ENCODE results near the gene KLHL33.
"Not testable (repeated sequence)": the region's sequence is repeated elsewhere in the genome, so short reads cannot be mapped to it uniquely, and the experiment has no call there.

KLHL33 gene

DNA sequence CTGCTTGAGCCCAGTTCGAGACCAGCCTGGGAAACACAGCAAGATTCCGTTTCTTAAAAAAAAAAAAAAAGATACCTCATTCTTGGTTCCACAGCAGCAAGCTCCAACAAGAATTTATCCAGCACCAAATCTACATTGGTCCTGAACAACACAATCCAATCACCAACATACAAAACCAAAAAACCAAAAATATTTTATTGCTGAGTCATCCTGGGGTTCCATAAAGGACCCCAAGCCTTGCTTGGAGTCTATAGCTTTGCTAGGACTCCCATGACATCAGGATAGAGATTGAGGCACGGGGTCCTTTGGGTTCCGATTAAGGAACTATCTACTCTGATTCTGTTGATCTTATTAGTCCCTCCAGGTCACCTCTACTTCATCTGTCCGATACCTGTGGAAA is 10.9 kb upstream of the KLHL33 start:
- no peak for DNase-seq

DNA sequence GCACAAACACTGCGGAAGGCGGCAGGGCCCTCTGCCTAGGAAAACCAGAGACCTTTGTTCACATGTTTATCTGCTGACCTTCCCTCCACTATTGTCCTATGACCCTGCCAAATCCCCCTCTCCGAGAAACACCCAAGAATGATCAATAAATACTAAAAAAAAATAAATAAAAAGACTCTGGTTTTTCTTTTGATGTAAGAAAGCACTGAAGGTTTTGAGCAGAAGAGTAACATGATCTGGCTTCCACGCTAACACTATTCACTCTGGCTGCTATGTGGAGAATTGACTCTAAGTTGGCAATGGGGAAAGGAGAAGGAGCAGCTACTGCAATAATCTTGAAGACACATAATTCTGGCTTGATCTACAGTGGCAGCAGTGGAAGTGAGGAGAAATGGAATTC is 7.7 kb upstream of the KLHL33 start:
- not testable (repeated sequence) for DNase-seq

GRCh38 chr14:20441461-20441860 is 5.5 kb upstream of the KLHL33 start:
- DNase-seq = no peak

DNA sequence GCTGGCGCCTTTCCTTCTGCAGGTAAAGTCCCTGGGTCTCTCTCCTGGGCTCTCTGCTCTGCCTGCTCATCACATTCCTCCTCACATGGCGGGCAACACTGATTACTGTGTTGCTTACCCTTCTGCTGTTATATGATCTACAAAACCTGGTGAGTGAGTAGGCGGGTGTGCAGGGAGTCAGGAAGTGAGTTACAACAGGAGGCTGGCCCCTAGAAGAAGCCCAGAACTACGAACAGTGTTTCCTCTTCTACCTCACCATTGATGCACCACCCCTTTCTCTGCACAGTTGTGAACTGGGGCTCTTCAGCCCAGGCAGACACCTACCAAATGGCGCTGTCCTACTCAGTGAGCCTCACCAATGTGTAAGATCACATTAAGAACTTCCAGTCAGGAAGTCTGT is 4.9 kb upstream of the KLHL33 start:
- DNase-seq = peak; percentile 18

DNA sequence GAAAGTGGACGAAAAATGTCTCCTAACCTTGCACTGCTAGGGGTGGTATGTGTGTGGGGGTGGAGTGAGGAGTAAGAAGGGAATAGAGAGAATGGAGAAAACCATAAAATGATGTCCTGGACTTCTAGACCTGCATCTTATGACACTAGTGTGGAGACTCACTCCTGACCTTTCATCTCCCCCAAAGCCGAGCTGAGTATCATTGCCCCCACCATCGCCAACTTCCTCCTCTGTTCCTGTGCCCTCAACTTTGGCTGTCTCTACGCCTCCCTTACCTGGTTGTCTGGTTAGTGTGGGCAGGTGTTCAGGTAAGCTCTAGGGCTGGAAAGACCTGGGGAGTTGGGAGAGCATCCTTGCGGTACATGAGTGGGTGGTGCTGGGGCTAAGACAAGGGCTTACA is 4.5 kb upstream of the KLHL33 start:
- DNase-seq = no peak

DNA sequence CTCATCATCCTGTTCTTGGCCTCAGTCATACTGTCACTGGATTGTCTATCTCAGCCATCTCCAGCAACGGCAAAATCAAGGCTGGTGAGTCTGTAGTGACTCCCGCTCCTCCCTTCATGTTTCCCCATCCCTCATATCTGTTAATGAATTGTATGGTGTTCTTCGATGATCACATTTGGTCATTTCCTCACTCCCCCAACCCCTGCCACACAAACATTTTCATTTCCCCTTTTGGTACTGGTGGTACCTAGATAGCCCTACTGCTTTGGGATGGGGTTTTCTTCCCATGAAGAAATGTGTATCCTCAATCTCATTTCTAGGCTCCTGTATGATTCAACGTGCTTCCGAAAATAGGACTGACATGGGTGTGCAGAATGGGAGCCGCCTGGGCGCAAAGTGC is 2.7 kb upstream of the KLHL33 start:
- DNase-seq = no peak

DNA sequence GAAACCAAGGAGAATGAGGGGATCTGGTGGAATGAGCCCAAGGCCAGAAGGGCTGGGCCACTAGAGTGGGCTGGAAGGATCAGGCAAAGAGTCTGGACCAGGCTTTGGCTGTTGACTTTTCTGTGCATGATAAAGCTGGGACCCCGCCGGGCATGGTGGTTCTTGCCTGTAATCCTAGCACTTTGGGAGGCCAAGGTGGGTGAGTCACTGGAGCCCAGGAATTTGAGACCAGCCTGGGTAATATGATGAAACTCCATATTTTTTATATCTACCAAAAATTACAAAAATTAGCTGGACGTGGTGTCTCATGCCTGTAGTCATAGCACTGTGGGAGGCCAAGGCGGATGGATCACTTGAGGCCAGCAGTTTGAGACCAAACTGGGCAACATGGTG is 393 bp upstream of the KLHL33 start:
- no peak for DNase-seq

DNA sequence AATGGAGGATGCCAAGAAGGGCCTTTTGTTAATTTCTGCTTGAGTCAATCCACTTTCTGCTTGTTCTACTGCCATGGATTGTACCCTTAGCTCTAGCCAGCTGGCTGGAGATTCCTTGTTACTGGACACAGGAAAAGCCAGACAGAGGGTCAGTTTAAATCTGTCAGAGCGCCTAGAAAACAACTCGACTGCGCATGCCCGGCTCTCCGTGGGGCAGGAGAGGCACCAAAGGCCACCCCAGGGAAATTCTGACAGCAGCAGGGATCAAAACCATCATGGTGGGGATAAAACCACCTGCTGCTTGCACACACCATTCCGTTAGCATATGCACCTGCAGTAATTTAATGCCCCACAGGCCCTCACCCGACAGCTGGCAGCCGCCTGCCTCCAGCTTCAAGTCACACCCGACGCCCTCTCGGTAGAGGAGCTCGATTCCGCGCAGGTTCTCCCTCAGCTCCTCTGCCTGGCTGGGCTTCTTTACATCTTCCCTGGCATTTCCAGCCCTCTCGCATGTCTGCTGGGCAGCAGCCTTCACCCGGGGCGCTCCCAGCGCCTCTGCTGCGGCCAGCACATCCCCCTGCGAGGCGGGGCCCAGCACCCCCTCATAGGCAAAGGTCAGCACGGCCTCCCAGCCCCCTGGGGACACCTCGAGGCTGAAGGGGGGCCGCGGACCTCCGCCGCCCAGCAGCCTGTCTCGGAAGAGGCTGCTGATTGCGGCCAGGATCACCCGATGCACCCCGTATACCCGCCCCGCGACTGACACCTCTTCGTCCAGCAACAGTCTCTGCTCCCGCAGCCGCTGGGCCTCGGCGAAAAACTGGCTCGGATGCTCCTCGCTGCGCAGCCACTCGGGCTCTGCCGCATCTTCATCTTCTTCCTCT is 1.0 kb downstream of the KLHL33 start:
- DNase-seq = no peak

GRCh38 chr14:20429801-20430669 is 5.9 kb downstream of the KLHL33 start:
- no peak for DNase-seq

GRCh38 chr14:20428802-20429201 is 7.2 kb downstream of the KLHL33 start:
- no peak for DNase-seq

GRCh38 chr14:20428010-20428365 is 8.0 kb downstream of the KLHL33 start:
- DNase-seq = no peak

- DNase-seq = peak; percentile 6
Observed at GRCh38 chr14:20427231-20428009, 8.5 kb downstream of the KLHL33 start.

- no peak for DNase-seq
Observed at GRCh38 chr14:20424851-20425250, 11.1 kb downstream of the KLHL33 start.

- DNase-seq = no peak
Observed at GRCh38 chr14:20422886-20423285, 13.1 kb downstream of the KLHL33 start.

DNA sequence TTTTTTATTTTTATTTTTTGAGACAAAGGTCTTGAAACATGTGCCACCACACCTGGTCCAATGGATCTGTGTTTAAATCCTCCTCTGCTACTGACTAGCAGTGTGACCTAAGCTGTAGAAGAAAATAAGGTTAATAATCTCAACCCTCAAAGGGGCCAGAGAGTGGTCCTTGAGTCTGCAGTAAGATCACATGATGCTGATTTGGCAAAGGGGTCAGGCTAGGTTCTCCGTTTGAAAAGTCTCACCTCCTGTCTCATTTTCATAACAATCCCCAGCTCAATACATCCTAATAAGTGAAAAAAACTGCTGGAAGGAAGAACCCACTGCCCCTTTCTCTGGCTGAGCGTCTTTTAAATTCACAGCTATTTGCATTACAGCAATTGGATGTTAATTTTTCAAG is 14.7 kb downstream of the KLHL33 start:
- DNase-seq = no peak

DNA sequence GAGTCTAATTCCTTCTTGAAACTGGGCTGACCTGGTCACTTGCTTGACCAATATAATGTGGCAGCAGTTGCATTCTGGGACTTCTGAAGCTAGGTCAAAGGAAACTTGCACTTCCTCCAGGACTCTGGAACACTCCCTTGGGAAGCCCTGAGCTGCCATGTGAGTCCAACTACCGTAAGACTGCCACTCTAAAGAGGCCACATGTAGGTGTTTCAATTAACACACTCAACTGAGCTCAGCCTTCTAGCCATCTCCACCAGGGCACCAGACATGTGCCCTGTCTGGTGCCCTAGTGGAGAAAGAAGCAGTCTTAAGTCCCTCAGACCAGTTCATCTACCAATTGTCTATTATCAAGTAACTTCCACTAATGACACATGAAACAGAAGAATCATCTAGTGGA is 16.5 kb downstream of the KLHL33 start:
- DNase-seq = no peak

- DNase-seq = no peak
Observed at GRCh38 chr14:20418501-20418909, 17.5 kb downstream of the KLHL33 start.

GRCh38 chr14:20417250-20418186 is 18.4 kb downstream of the KLHL33 start:
- DNase-seq = no peak

DNA sequence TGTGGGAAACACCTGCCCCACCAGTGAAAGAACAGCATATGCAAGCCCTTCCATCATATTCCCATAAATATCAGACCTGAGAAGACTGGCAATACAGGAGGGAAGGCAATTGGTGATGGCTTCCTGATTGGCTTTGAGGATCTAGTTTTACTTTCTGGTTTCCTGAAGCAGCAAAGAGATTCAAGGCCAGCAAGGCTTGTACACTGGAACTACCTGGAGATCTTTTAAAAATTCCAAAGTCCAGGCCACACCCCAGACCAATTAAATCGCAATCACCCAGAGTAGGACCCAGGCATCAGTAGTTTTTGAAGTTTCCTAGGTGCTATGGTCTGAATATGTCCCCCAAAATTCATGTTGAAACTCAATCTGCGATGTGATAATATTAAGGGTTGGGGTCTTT is 19.7 kb downstream of the KLHL33 start:
- DNase-seq = no peak

- DNase-seq = peak; percentile 66
Observed at GRCh38 chr14:20415782-20416206, 20.2 kb downstream of the KLHL33 start.

DNA sequence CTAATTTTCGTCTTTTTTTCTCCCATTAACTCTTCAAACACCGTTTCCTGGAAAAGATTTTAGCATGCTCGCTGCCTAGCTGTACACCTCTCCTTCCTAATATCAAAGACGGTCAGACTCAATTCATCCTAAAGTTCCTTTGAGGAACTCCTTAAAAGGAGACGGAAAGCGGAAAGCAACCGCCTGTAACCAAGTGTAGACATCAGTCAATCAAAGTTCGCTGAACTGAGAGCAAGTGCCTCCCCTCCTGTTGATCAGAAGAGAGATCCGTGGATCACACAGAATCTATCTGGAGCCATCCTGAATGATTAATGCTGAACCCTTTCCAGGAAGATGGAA is 22.3 kb downstream of the KLHL33 start:
- DNase-seq = peak; percentile 47

Measured in CD4-positive, alpha-beta T cell treated with Interleukin-4 for 4 hours (primary cell).